ENCODE results near the gene ACSL1.

ACSL1 gene

DNA sequence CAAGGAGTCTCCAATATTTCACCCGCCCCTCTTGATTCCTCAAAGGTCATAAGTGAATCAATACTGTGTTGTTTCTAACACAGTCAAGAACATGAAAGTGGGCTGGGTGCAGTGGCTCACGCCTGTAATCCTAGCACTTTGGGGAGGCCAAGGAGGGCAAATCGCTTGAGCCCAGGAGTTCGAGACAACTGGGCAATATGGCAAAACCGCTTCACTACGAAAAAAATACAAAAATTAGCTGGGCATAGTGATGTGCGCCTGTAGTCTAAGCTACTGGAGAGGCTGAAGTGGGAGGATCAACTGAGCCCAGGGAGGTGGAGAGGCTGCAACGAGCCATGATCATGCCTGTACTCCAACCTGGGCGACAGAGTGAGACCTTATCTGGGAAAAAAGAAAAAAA, 3.4 kb downstream of the ACSL1 start:
- no peaks in the 10 kb centered on the region for H3K27me3 ChIP-seq (ENCODE audit: low read length)
- TF ChIP-seq CTCF (IDR thresholded peaks at IDR 0.05; ENCODE audit: insufficient read depth, low read length, poor library complexity, severe bottlenecking) (no peak), EZH2phosphoT487 (conservative IDR thresholded peaks at IDR 0.05; ENCODE audit: low read length) (no peak)
- H3K4me3 ChIP-seq (ENCODE audit: insufficient read depth, low read length, poor library complexity, severe bottlenecking): no peak overlapping the region
- no peak overlapping the region for H3K4me2 ChIP-seq (ENCODE audit: low read depth, low read length, poor library complexity, severe bottlenecking)
- H3F3A ChIP-seq (ENCODE audit: insufficient read depth): peaks cover 6% of the 10 kb centered on the region; the same call in 1 of the 2 replicates
- H2AFZ ChIP-seq (ENCODE audit: low read depth, low read length, severe bottlenecking): no peak overlapping the region
- no peaks in the 10 kb centered on the region for H3K79me2 ChIP-seq (ENCODE audit: insufficient read depth, low read length)
- no peaks in the 10 kb centered on the region for H3K36me3 ChIP-seq (ENCODE audit: low read length)
- no peaks in the 10 kb centered on the region for H3K9me3 ChIP-seq (ENCODE audit: insufficient read depth, low read length)
- H4K20me1 ChIP-seq (ENCODE audit: low read depth, low read length): no peaks in the 10 kb centered on the region
- no peak overlapping the region for H3K9ac ChIP-seq (ENCODE audit: low read length)
- H3K9me2 ChIP-seq (replicated peaks; ENCODE audit: insufficient read depth, low read length): no peaks in the 10 kb centered on the region
- no peak overlapping the region for H3K27ac ChIP-seq (ENCODE audit: low read depth, low read length)

DNA sequence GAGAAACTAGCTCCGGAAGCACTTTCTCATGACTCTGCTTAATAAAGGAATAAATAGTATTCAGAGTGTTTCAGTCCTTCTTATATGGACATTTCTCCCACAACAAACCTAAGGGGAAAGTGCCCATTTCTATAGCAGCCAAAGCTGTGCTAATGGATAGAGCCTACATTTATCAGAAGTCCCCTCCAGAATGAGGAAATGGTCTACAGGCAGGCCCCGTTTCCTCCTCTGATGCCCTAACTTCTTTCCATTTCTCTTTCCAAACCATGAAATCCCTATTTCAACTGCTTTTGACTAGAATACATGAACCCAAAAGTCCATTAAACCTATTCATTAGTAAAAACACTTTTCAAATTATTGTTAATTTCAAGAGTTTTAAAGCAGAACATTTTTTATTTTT, 4.5 kb downstream of the ACSL1 start:
- no peaks in the 10 kb centered on the region for H3K27me3 ChIP-seq (ENCODE audit: low read length)
- H3K27ac ChIP-seq (ENCODE audit: low read depth, low read length): no peak overlapping the region
- TF ChIP-seq CTCF (IDR thresholded peaks at IDR 0.05; ENCODE audit: insufficient read depth, low read length, poor library complexity, severe bottlenecking): no peak
- no peak for TF ChIP-seq EZH2phosphoT487 (conservative IDR thresholded peaks at IDR 0.05; ENCODE audit: low read length)
- no peaks in the 10 kb centered on the region for H3K79me2 ChIP-seq (ENCODE audit: insufficient read depth, low read length)
- H3K4me3 ChIP-seq (ENCODE audit: insufficient read depth, low read length, poor library complexity, severe bottlenecking): no peak overlapping the region
- no peaks in the 10 kb centered on the region for H3K36me3 ChIP-seq (ENCODE audit: low read length)
- H3K9me2 ChIP-seq (replicated peaks; ENCODE audit: insufficient read depth, low read length): no peaks in the 10 kb centered on the region
- H3K9ac ChIP-seq (ENCODE audit: low read length): no peak overlapping the region
- H3F3A ChIP-seq (ENCODE audit: insufficient read depth): peaks cover 6% of the 10 kb centered on the region; the same call in 1 of the 2 replicates
- no peaks in the 10 kb centered on the region for H3K9me3 ChIP-seq (ENCODE audit: insufficient read depth, low read length)
- H2AFZ ChIP-seq (ENCODE audit: low read depth, low read length, severe bottlenecking): no peak overlapping the region
- no peaks in the 10 kb centered on the region for H4K20me1 ChIP-seq (ENCODE audit: low read depth, low read length)
- H3K4me2 ChIP-seq (ENCODE audit: low read depth, low read length, poor library complexity, severe bottlenecking): no peak overlapping the region

- no peak overlapping the region for H3K4me3 ChIP-seq (ENCODE audit: insufficient read depth, low read length, poor library complexity, severe bottlenecking)
- no peak overlapping the region for H3K9ac ChIP-seq (ENCODE audit: low read length)
- H3K27me3 ChIP-seq (ENCODE audit: low read length): no peaks in the 10 kb centered on the region
- H3K79me2 ChIP-seq (ENCODE audit: insufficient read depth, low read length): no peaks in the 10 kb centered on the region
- no peak overlapping the region for H3K27ac ChIP-seq (ENCODE audit: low read depth, low read length)
- no peaks in the 10 kb centered on the region for H3K36me3 ChIP-seq (ENCODE audit: low read length)
- H3K4me2 ChIP-seq (ENCODE audit: low read depth, low read length, poor library complexity, severe bottlenecking): no peak overlapping the region
- no peaks in the 10 kb centered on the region for H3K9me3 ChIP-seq (ENCODE audit: insufficient read depth, low read length)
- no peaks in the 10 kb centered on the region for H3K9me2 ChIP-seq (replicated peaks; ENCODE audit: insufficient read depth, low read length)
- H2AFZ ChIP-seq (ENCODE audit: low read depth, low read length, severe bottlenecking): no peak overlapping the region
- peaks cover 4% of the 10 kb centered on the region; the same call in 1 of the 2 replicates for H3F3A ChIP-seq (ENCODE audit: insufficient read depth)
- TF ChIP-seq CTCF (IDR thresholded peaks at IDR 0.05; ENCODE audit: insufficient read depth, low read length, poor library complexity, severe bottlenecking) (no peak), EZH2phosphoT487 (conservative IDR thresholded peaks at IDR 0.05; ENCODE audit: low read length) (no peak)
- no peaks in the 10 kb centered on the region for H4K20me1 ChIP-seq (ENCODE audit: low read depth, low read length)
Observed at GRCh38 chr4:184819786-184820185, 6.0 kb downstream of the ACSL1 start.

Measured in SU-DHL-6 (cell line).